Transverse colon (tissue), 4 donors: ENCODE data around the gene FRMD6. TPM values are rescaled to one million over a fixed set of nuclear protein-coding genes. Genes with fewer than 3 reads are reported as not detected.

Experiments used
- DNase-seq: peaks from one replicate; pipeline ENCODE4 v3.0.0-alpha.2; 2019
- H3K27ac ChIP-seq, 4 donors: fragments of 200-600 bp; sonication (generic); 2 replicates each; pipeline ENCODE4 v1.5.1; 2016 to 2018; ENCODE audit warnings: inconsistent platforms in 4 of 4
- H3K27me3 ChIP-seq: fragments of 200-600 bp; sonication (generic); 2 replicates; pipeline ENCODE4 v1.5.1; 2017; ENCODE audit warnings: inconsistent platforms
- H3K36me3 ChIP-seq, 4 donors: fragments of 200-600 bp; sonication (generic); 2 replicates each; pipeline ENCODE4 v1.5.1; 2017 to 2019; ENCODE audit warnings: inconsistent platforms in 4 of 4
- H3K4me1 ChIP-seq, 4 donors: fragments of 200-600 bp; sonication (generic); 2 replicates each; pipeline ENCODE4 v1.5.1; 2017 to 2020; ENCODE audit warnings: inconsistent platforms in 4 of 4
- H3K4me3 ChIP-seq, 4 donors: fragments of 200-600 bp; sonication (generic); 1 replicate in 1 of 4; 2 replicates in 3 of 4; pipeline versions ENCODE4 v1.5.1 to v1.6.1; 2017 to 2019; ENCODE audit warnings: inconsistent platforms in 4 of 4
- H3K9me3 ChIP-seq, 2 donors: fragments of 200-600 bp; sonication (generic); 2 replicates each; pipeline ENCODE4 v1.5.1; 2017 to 2019; ENCODE audit warnings: inconsistent platforms in 2 of 2
- EP300 ChIP-seq: sonication (generic); formaldehyde crosslinking; IDR thresholded peaks from one replicate; pipeline ENCODE4 v1.6.1; 2017; ENCODE audit warnings: antibody characterized with exemption, low read depth
- POLR2A ChIP-seq: fragments of 450-650 bp; IDR thresholded peaks from one replicate; pipeline ENCODE4 v1.6.1; 2016; ENCODE audit warnings: antibody characterized with exemption, mild to moderate bottlenecking, moderate library complexity
- POLR2AphosphoS5 ChIP-seq, 3 donors: sonication (generic); formaldehyde crosslinking; IDR thresholded peaks; one replicate each; pipeline ENCODE4 v1.6.1; 2016; ENCODE audit warnings: antibody characterized with exemption in 3 of 3
- WGBS, 2 donors: methylation state at CpG; one replicate each; pipeline ENCODE4 v1.1.5; 2018; ENCODE audit warnings: low coverage in 1 of 2; 5-methylcytosine and 5-hydroxymethylcytosine counted together
- in situ Hi-C, 4 donors: fragments of 200-750 bp; cut with MboI; loops; one replicate each; pipeline versions ENCODE4 v1.15.0 to v1.15.1; 2017; ENCODE audit warnings: low sequenced_read_pairs in 3 of 4, low pct_ligation_motif_present in 1 of 4, low pct_unique_long_range_greater_than_20kb in 1 of 4
- intact Hi-C: fragments of 100-400 bp; cut with DNase I; formaldehyde crosslinking; loops from one replicate; pipeline ENCODE4 v1.15.1; 2023; ENCODE audit warnings: low total_unique reads
- total RNA-seq, 4 donors: library from RNA; depleted of rRNA; stranded (reverse); fragments of >200 nt; gene quantifications; one replicate each; pipeline ENCODE4 v1.1.0, GENCODE V29; 2016
- TF ChIP-seq, protein P1 (sequence below), 5 experiments: fragments of 200-600 bp in 3 of 5; fragments of 450-650 bp in 2 of 5; sonication (generic) in 3 of 5; IDR thresholded peaks; 1 replicate in 2 of 5; 2 replicates in 3 of 5; pipeline ENCODE4 v1.5.1; 2016 to 2017; ENCODE audit warnings: antibody characterized with exemption in 5 of 5, inconsistent platforms in 3 of 5, mild to moderate bottlenecking in 2 of 5, moderate library complexity in 1 of 5

The FRMD6 gene
- total RNA-seq, 4 donors from 2014 or later: 8.4 to 21.7 (median 11.7) TPM

GRCh38 chr14:51692646-51693045 lies 40.9 kb downstream of the FRMD6 start:
- no peak overlapping the region for H3K27ac ChIP-seq
- TF ChIP-seq POLR2A (no peak), POLR2AphosphoS5 (IDR thresholded peaks at IDR 0.05) (no peak), EP300 (no peak)
- TF ChIP-seq, protein P1, sequence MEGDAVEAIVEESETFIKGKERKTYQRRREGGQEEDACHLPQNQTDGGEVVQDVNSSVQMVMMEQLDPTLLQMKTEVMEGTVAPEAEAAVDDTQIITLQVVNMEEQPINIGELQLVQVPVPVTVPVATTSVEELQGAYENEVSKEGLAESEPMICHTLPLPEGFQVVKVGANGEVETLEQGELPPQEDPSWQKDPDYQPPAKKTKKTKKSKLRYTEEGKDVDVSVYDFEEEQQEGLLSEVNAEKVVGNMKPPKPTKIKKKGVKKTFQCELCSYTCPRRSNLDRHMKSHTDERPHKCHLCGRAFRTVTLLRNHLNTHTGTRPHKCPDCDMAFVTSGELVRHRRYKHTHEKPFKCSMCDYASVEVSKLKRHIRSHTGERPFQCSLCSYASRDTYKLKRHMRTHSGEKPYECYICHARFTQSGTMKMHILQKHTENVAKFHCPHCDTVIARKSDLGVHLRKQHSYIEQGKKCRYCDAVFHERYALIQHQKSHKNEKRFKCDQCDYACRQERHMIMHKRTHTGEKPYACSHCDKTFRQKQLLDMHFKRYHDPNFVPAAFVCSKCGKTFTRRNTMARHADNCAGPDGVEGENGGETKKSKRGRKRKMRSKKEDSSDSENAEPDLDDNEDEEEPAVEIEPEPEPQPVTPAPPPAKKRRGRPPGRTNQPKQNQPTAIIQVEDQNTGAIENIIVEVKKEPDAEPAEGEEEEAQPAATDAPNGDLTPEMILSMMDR (IDR thresholded peaks at IDR 0.05): no peak
- no peaks in the 10 kb centered on the region for H3K4me1 ChIP-seq
- H3K27me3 ChIP-seq: no peaks in the 10 kb centered on the region
- H3K4me3 ChIP-seq: no peak overlapping the region
- in situ Hi-C loops: no loop called here
- no peaks in the 10 kb centered on the region for H3K36me3 ChIP-seq
- no peak for DNase-seq
- no peaks in the 10 kb centered on the region for H3K9me3 ChIP-seq
- WGBS, 2 donors: 86 to 100% methylated on average over 3 of the region's 3 CpGs
- intact Hi-C loops: no loop called here

DNA sequence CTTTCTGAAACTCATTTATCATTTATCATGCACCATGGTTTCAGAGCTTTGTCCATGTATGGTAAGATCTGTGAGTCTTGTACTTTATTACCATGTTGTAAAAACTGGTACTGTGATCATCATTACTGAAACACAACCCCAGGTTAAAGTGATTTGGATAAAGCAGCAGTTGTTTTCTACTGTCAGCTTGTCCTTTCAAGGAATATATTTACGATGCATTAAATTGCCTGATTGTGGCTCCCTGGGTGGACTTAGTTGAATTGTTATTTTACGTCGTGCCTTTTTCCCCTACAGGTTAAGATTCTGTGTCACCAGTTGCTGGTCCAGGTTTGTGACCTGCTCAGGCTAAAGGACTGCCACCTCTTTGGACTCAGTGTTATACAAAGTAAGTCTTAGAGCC lies 46.1 kb downstream of the FRMD6 start:
- TF ChIP-seq EP300 (no peak), POLR2A (no peak), POLR2AphosphoS5 (IDR thresholded peaks at IDR 0.05) (no peak)
- TF ChIP-seq, protein P1 (IDR thresholded peaks at IDR 0.05): no peak
- no peak overlapping the region for H3K27ac ChIP-seq
- no peaks in the 10 kb centered on the region for H3K27me3 ChIP-seq
- WGBS, 2 donors: 47 to 54% methylated on average over 3 of the region's 3 CpGs
- in situ Hi-C loops: no loop called here
- no peaks in the 10 kb centered on the region for H3K4me1 ChIP-seq
- intact Hi-C loops: no loop called here
- no peak for DNase-seq
- H3K36me3 ChIP-seq: no peaks in the 10 kb centered on the region
- H3K9me3 ChIP-seq: no peaks in the 10 kb centered on the region
- H3K4me3 ChIP-seq: no peak overlapping the region

- no peak overlapping the region for H3K27ac ChIP-seq
- H3K4me3 ChIP-seq: no peak overlapping the region
- TF ChIP-seq, protein P1 (IDR thresholded peaks at IDR 0.05): no peak
- no peak for TF ChIP-seq POLR2AphosphoS5 (IDR thresholded peaks at IDR 0.05)
- TF ChIP-seq POLR2A: no peak
- no peak for TF ChIP-seq EP300
- intact Hi-C loops: no loop called here
- H3K4me1 ChIP-seq: no peaks in the 10 kb centered on the region
- no peaks in the 10 kb centered on the region for H3K9me3 ChIP-seq
- no peak for DNase-seq
- no peaks in the 10 kb centered on the region for H3K36me3 ChIP-seq
- 75 to 79% methylated on average over 3 of the region's 3 CpGs for WGBS, 2 donors
- no peaks in the 10 kb centered on the region for H3K27me3 ChIP-seq
- in situ Hi-C loops: no loop called here
These were observed 50.2 kb downstream of the FRMD6 start for GRCh38 chr14:51701951-51702350.

DNA sequence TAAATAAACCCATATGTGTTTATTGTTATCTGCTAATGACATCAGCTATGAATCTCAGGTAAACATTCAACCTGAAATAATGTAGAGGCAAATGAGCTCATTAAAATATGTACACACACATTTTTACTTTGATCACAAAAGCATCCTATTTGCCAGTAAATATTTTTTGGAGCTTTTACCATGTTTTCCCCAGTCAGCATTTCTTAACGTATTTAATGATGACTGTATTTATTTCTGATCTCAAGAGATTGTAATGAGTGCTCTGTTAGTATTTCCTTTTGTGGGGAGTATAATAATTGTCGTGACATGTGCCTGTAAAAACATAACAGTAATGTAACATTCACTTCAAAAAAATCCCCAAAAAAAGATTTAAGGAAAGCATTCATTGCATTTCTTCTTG lies 52.1 kb downstream of the FRMD6 start:
- peaks cover 0 to 4% (median 0%) of the 10 kb centered on the region in 4 donors for H3K36me3 ChIP-seq
- in situ Hi-C loops (no loop called here), intact Hi-C loops (no loop called here)
- H3K27me3 ChIP-seq: no peaks in the 10 kb centered on the region
- TF ChIP-seq EP300 (no peak), POLR2A (no peak), POLR2AphosphoS5 (IDR thresholded peaks at IDR 0.05) (no peak)
- TF ChIP-seq, protein P1 (IDR thresholded peaks at IDR 0.05): no peak
- H3K4me1 ChIP-seq: no peaks in the 10 kb centered on the region
- no peak overlapping the region for H3K4me3 ChIP-seq
- H3K9me3 ChIP-seq: no peaks in the 10 kb centered on the region
- no peak overlapping the region for H3K27ac ChIP-seq
- WGBS, 2 donors: 73 to 83% methylated on average over 2 of the region's 2 CpGs
- DNase-seq: no peak
